BJ (cell line): ENCODE measurements around the gene CUBN. TPM values are rescaled to one million over a fixed set of nuclear protein-coding genes. Genes with fewer than 3 reads are reported as not detected.

Source experiments
- CTCF ChIA-PET: fragments of 350-600 bp; formaldehyde crosslinking; extraction: SDS; loops from one replicate; lab custom pipeline; 2021; ENCODE audit warnings: antibody characterized with exemption, inconsistent platforms; lab: Yijun Ruan, JAX
- POLR2A ChIA-PET: fragments of 300-600 bp; sonication (Branson Sonifier 250); formaldehyde crosslinking; extraction: SDS; loops from one replicate; lab custom pipeline; 2021; ENCODE audit warnings: antibody characterized with exemption; lab: Charles Lee
- DNase-seq: peaks from one replicate; pipeline ENCODE4 v3.0.0-alpha.2; 2011; ENCODE audit warnings: low read depth
- H3K27me3 ChIP-seq: 2 replicates; pipeline ENCODE4 v1.6.0; 2011; ENCODE audit warnings: low read length; ENCODE audit not compliant: control insufficient read depth, insufficient read depth
- H3K36me3 ChIP-seq: 2 replicates; pipeline ENCODE4 v1.5.1; 2011; ENCODE audit warnings: low read length; ENCODE audit not compliant: control insufficient read depth, insufficient read depth
- H3K4me3 ChIP-seq: 2 replicates; pipeline ENCODE4 v1.5.1; 2011; ENCODE audit warnings: low read depth, mild to moderate bottlenecking, control low read depth, low read length
- CTCF ChIP-seq: IDR thresholded peaks from 2 replicates; pipeline ENCODE4 v1.5.1; 2011; ENCODE audit warnings: low read depth, mild to moderate bottlenecking, control low read depth, inconsistent platforms, low read length, moderate library complexity; ENCODE audit not compliant: insufficient read depth
- polyA plus RNA-seq: library from polyadenylated mRNA; depleted of rRNA; stranded (reverse); fragments of >200 nt; gene quantifications from 2 replicates; pipeline ENCODE4 v1.2.3, GENCODE V29; 2011

Gene CUBN
- polyA plus RNA-seq, 1 experiment: 0.39 TPM

- CTCF ChIA-PET: interaction anchor here (0.8 kb wide), 1 partner anchor 9 kb away, joined by 3 read pairs; no protein-coding TSS in a partner anchor
- no peak for DNase-seq
- POLR2A ChIA-PET: no interaction called here
- H3K36me3 ChIP-seq: no peaks in the 10 kb centered on the region
- H3K27me3 ChIP-seq: no peaks in the 10 kb centered on the region
- H3K4me3 ChIP-seq: no peak overlapping the region
- TF ChIP-seq CTCF: no peak
Observed at GRCh38 chr10:16923726-16924125, 205.9 kb downstream of the CUBN start.

DNA sequence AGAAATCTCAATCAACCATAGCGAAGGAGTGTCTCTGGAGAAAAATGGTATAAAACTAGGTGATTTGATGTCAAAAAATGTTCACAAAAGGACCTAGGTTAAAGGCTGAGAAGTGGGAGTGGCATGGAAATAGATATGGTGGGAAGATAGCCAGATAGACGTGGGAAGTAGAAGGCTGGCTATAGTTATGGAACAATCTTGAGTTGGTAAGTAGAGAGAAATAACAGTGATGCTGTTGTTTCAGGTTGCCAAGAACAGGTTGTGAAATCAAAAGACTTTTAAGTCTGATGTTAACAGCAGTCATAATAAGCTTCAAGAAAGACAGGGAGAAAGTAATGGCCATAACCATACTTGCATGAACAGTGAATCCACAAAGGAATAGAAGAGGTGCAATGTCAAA is 206.3 kb downstream of the CUBN start:
- H3K36me3 ChIP-seq: no peaks in the 10 kb centered on the region
- TF ChIP-seq CTCF: no peak
- DNase-seq: no peak
- no peak overlapping the region for H3K4me3 ChIP-seq
- CTCF ChIA-PET: interaction anchor here (0.8 kb wide), 1 partner anchor 9 kb away, joined by 3 read pairs; no protein-coding TSS in a partner anchor
- POLR2A ChIA-PET: no interaction called here
- no peaks in the 10 kb centered on the region for H3K27me3 ChIP-seq

DNA sequence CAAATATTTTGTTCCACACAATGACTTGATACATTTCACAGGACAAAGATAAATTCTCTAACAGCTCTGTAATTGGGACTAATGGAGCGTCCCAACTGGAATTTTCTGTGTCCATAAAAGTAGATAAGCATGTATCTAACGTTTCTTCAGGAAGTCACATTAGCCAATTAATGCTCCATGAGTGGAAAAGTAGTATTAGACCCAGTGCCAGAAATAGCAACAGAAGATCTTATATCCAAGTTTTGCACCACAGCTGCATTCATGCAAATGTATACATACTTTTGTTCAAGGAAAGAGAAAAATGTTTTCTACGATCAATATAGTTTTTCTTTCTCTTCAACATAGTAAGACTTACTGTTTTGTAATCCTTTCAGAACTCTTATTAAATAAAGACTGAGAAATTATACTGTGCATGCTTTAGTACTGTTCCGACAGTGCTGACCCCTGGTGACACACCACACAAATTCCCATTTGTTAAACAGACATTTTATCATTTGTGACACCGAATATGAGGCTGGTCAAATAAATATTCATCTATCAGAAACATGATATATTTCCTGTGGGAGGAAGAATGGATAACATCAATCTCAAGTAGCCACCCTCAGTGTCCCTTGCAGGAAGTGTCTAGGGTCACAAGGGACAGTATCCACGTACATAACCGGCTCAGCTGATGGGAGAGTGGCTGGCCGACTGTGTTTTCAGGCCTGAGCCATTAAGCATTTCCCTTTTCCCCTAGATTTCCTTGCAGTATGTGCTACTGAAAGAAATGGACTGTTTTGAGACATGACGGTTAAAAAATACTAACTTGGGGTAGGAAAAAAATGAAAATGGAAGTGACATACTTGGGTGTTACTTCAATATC is 210.3 kb downstream of the CUBN start:
- Histone ChIP-seq H3K4me3 (no peak overlapping the region), H3K27me3 (no peaks in the 10 kb centered on the region), H3K36me3 (no peaks in the 10 kb centered on the region)
- CTCF ChIA-PET: interaction anchor here (1.1 kb wide), 1 partner anchor 14 kb away, joined by 3 read pairs; no protein-coding TSS in a partner anchor
- POLR2A ChIA-PET: no interaction called here
- DNase-seq: no peak
- no peak for TF ChIP-seq CTCF

DNA sequence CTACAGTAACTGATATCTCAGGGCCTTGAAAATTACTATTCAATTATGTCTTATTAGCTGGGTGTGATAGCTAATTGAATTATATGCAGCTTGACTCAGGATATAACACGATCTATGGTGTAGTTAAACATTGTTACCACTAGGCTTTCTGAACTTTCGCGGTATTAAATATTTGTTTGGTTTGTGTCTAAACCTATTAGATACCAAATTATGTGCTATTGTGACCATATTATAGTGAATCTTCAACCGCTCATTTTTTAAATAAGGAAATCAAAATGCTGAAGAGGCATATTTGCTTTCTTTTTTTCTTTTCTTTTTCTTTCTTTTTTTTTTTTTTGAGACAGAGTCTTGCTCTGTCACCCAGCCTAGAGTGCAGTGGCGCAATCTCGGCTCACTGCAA is 213.1 kb downstream of the CUBN start:
- ChIA-PET POLR2A (no interaction called here), CTCF (no interaction called here)
- Histone ChIP-seq H3K4me3 (no peak overlapping the region), H3K36me3 (no peaks in the 10 kb centered on the region), H3K27me3 (no peaks in the 10 kb centered on the region)
- TF ChIP-seq CTCF: no peak
- no peak for DNase-seq

DNA sequence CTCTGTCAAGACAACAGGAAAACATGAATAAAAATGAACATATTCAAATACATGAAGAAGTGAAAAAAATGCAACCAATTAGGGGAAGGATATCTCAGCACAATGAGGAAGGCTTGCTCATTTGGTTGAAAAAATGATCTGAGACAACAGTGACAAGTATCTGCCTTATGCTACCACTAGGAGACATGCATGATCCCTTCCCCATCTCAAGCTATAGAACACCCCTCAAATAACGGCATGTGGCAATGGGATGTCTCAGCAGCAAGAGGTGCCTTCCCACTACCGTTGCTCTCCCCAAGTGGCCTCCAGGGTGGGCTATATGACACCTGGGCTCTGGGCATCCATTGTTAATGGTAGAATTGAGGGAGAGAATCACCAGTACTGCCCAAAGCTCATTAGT is 214.3 kb downstream of the CUBN start:
- TF ChIP-seq CTCF: no peak
- ChIA-PET POLR2A (no interaction called here), CTCF (no interaction called here)
- Histone ChIP-seq H3K36me3 (no peaks in the 10 kb centered on the region), H3K27me3 (no peaks in the 10 kb centered on the region), H3K4me3 (no peak overlapping the region)
- no peak for DNase-seq
